ENCODE results near the gene SH2D1B.
A peak's percentile ranks its signal among the peaks of the same experiment; 100 is the strongest.

Gene SH2D1B

DNA sequence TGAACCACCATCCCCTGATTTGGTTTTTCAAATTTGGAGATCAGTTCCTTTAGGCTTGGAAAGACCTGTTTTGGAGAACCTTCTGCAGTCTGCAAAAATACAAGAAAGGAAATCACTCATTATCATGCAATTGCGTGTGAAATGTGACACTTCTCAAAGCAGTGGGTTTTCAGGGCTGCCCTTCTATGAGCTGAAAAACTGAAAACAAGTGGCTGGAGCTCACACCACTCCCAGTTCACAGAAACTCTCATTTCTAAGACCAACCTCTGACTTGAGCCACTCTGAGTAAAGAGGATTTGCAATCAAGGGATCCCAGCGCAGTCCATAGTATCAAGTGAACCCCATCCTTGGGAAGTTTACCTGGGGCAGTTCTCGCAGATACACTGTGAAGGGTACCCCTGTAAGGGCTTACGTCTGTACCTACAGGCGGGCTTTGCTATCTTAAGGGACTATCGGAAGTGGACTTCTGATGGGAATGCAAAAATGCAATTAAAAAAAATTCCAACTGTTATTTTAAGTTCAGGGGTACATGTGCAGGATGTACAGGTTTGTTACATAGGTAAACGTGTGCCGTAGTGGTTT, 12.8 kb downstream of the SH2D1B start:
- no peak for DNase-seq

DNA sequence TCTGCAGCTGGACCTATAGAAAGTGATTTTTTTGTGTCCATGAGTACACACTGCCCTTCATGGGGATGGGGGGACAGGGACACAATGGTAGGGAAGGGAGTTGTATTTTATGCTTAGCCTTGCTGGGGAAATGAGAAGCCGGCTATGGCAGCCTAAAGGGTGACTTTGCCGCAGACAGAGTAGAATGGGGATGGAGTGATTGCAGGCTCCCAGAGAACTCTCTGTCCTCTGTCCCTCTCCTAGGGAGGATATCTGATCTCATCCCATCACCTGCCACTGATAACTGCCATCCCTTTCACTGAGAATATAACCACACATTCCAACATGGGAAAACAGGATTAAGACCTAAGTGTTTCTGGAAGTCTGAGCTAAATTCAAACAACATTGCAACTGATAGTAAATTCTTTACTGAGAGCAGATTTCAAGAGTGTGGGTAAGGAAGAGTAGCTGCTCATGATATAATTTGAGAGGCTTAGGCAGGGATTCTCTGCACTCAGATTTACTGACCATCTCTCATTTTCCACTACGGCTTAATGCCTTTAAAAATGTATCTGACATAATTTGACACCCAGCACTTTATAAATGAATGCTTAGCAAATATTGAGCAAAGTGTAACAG, 13.9 kb downstream of the SH2D1B start:
- DNase-seq, result no peak

DNA sequence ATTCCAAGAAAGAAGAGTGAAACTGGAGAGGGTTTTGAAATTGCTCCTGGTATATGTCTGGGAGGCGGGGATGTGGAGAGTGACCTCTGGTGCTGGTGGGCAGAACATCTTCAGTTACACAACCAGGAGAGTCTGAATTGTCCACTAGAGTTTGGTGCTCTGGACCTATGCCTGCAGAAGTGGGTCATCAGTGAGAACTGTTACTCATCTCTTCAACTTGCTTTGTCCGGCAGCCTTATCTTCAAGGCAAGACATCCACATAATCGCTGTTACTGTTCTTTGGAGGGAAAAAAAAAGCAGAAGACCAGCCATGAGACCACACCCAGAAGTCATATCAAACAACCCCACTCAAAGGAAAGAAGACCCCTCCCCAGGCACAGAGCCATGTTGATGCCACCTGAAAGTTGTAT, 14.9 kb downstream of the SH2D1B start:
- DNase-seq, result no peak

DNA sequence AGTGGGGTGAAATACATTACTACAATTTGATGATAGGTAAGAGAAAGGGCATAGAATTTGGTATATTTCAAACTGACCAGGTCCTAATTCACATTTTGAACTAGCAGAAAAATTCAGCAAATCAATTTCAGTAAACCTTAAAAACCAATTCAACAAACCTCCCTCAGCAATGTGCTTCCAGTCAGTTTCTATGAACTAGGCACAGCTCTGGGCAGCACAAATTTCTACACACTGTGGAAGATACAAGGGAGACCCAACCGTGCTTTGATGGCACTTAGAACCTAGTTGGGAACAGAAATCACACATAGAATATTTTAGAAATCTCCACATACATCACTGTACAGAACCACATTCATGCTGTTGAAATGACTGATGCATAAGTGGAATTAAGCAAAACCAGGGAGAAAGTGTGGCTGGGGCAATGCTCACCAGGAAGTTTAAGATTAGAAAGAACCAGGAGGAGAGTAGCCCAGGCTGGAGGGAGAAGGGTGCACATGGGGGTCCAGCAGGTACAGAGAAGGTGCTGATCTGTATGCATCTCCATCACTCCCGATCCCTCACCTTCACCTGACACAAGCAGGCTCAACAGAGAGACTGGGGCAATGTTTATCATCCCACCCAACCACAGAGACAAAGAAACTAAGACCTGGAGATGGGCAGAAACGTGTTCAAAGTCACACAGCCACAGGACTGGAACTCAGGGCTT, 15.6 kb downstream of the SH2D1B start:
- DNase-seq, result no peak

DNA sequence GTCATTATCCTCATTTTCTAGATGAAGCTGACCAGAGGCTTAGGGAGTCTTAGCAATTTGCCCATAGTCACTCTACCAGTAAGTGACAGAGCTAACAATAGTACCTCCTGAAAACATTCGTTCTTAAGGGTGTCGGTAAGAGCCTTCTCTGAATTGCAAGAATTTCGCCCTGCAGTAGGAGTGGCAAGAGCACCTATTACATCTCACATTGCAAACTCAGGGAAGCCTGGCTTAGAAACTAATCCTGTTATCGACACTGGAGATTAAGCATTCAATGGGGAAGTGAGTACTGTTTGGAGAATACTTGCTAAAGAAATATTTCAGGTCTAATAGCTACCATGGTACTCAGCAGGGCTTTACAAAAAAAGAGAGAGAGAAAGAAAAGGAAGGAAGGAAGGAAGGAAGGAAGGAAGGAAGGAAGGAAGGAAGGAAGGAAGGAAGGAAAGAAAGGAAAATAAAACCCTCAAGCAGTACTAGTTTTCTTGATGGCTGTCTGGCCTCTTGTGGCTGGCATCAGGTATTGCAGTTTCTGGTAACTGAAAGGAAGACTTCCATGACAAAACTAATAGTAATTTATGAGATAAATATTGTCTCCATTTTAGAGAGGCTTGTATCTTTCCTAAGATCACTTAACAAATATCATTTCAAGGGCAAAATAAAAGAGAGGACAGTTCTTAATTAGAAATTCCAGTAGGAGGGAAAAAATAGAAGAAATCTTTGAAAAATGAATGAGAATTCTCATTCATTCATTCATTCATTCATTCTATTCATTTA, 20.0 kb downstream of the SH2D1B start:
- peak in 13 of 51 donors; percentile 1 to 41 (median 12) for DNase-seq

DNA sequence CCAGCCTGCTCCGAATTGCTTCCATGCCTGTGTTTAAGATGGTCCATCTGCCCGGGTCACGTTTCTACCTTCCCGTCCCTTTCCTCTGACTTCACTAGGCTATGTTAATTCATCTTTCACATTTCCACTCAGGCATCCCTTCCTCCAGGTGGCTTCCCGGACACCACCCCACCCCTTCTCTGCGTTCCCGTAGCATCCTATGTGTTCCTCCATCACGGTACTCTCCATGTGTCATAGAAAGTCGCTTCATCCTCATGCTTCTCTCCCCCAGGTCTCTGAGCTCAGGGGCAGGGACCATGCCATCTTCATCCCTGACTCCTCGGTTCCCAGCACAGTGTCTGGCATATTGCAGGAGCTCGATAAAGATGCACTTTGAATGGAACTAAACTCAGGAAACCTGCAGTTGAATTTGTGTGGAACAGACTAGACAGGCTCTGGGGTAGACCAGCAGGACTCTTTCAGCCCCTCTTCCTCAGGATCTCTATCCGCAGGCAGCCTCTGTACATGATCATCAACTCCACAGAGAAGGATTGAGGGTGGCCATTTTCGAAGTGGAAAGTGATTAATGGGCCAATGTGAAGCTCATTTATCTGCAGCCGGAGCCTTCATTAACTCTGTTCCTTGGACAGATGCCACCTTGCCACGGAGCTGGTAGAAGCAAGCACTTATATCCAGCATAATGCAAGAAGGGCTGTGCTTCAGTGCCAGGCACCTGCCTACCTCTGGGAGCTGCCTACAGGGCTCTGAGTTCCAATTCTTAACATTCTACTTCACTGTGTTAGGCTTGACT, 21.3 kb downstream of the SH2D1B start:
- no peak for DNase-seq

DNA sequence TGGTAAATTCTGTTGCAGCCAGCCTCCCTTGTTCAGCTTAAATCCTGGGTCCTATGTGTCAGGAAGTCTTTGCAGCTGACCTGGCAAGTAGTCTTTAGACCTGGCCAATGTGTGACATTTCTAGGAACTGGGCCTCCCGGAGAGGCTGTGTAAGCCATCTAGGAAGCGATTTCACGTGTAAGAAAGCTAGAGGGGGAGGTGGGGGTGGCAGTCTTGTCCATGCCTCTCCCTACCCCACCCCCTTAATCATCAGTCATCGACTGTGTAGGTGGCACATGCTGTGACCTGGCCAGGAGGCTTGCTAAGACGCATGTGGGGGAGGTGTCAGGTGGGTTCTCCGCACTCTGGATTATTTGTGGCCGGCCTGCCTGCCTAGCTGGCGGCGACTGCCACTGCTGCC, 22.0 kb downstream of the SH2D1B start:
- DNase-seq, result no peak

DNA sequence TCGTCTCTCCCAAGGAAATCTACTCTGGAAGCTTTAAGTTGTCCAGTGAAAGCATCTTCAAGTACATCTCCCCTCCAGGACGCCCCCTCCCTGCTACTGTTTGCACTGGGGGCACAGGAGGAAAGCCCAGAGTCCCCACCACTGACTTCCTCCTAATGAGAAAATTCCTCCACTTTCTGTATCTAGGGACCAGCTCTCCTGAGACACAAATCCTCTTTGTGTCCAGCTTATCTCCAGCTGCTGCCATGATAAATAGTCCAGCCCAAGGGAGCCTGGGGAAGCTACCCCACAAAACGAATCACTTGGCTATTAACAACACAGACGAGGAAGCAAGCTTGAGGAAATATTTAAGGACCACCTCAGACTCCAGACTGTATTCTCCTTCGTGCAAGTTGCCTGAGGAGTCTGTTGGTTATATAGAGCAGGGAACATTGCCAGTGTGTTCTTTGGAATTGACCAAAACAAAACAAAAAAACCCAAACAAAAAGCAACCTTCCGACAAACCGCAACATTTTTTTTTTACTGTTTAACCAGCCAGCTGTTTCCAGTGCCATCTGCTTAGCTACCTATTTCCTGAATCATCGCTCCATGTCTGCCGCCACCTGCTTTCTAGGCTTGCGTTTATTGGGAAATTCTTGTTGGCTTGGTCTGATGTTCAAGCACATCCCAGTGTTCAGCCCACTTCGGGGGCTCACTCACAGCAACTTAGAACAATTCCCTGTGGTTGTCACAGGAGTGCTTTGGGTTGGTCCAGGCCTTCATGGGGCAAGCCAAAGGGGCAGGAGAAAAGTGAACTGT, 22.7 kb downstream of the SH2D1B start:
- DNase-seq, result no peak

DNA sequence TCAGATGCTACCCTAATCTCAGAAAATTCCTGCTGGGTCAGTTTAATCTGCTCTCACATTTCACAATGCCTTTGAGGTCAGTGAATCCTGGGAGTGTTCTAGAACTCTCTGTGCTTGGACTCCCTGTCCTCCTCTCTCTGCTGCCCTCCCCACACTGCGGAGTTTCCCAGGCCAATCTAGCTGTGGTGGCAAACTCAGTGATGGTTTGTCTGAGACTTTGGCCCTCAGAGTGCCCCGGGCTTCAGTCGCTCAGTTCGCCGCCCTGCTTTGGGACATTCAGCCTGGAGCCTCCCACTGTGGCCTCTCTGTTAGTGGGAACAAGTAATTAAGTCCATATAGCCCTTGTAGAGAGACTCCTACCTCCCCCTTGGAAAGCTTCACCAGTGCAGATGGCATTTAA, 23.3 kb downstream of the SH2D1B start:
- no peak for DNase-seq

DNA sequence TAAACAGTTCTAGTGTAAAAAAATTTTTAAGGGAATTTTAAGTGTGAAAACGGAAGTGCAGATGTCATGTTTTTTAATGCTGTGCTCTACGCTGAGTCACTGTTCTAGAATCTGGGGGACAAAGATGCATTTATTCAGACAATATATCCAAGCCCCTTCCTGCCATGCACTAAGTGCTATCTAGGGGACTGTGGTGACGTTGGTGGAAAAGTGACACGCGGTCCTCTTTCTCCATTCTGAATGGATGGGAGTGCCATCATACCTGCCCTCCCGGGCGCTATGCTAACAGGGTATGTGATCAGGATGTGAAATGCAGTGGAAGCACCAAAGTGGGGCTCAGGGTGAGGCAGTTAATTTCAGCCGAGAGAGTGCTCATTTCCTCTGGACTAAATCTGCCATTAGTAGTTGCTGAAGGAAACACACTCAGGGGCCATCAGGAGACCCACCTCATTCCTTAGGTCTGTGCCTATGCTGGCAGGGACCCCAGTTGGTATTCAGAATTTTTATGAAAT, 23.8 kb downstream of the SH2D1B start:
- DNase-seq, result no peak

DNA sequence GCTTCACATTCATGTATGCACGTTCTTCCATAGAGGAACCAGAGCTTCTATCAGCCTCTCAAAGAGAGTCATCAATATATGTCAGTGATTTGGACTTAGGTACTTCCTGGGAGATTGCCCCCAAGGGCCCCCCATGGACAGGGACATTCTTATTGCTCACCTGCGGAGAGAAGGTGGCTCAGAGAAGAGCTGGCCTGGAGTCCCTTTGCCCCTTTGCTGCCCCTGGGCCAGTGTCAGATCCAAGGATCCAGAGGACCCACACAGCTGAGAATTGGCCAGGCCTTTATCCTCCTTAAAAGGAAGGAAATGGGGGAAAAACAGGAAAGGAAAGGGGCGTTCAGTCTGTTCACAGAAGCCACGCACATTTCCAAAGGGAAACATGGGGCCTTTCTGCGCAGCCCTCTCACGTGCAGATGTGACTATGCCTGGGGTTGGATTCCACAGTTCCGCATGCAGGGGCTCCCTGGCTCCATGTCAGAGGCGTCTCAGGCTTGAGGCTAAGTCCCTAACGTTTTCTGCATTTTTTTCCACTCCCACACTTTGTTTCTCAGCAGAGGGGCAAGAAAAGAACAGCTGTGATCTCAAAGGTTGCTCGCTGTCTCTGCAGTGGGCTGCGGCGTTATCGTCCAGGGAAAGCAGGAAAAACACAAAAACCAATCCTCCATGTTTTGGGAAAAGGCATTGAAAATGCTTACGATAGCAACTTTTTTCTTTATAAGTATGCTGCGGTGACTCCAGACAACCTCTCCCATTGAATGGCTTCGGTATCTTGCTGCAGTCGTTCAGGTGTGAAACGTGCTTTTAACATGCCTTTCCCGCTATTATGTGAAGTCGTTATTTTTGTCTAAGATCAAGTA, 24.5 kb downstream of the SH2D1B start:
- no peak for DNase-seq

DNA sequence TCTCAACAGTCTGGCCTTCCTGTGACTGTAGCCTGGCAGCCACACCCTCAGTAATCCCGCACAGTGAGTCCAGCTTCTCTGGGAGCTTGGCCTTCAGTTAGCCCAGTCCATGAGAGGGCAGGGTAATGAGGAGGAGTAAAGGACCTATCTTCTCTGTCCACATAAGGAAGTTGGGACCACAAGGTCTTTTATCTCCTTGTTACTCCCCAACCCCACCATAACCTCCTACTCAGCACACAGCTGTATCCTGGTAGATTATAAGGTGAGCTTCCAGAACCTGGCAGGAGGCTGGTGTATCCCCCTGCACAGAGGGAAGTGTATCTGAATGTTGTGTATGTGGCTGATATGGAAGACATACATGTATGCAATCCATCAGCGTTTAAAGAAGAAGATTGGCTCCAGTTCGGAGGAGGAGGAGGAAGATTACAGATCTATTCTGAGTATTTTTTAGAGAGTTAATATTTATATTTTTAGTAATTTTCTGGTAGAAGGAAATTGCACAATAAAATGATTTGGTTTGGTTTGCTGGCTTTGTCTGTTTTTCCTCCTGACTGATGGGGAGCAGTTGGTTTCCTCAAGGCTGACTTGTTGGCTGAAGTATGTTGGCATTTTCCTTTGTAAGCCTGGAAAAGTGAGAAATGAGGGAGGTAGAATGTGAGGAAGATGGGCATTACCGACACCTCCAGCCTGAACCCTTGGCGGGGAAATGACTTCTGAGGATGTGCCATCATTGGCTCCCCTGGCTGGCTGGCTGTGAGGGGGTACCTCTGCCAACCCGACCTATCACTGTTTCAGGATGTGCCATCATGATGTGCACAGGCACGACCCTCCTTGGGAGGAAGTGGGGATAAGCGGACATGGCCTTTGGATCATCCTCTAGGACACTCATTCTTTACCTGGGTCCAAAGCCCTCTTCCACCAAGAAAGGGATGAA, 25.4 kb downstream of the SH2D1B start:
- DNase-seq, result no peak

DNA sequence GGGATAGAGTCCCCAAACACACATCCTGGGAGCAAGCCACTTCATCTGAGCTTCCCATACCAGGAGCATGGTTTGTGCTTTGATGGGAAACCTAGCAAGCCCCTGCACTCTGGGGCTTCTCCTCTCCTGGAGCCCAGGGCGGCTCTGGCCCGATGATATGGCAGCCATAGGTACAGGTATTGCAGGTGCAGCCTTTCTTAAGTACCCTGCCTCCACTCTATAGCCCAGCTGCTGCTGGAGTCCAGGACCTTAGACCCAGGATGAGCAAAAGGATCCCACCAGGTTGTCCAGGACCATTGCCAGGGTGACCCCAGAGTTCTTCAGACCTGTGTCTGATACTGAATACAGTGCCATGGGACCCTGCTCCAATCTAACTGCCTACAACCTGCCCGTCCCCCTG, 26.2 kb downstream of the SH2D1B start:
- no peak for DNase-seq

DNA sequence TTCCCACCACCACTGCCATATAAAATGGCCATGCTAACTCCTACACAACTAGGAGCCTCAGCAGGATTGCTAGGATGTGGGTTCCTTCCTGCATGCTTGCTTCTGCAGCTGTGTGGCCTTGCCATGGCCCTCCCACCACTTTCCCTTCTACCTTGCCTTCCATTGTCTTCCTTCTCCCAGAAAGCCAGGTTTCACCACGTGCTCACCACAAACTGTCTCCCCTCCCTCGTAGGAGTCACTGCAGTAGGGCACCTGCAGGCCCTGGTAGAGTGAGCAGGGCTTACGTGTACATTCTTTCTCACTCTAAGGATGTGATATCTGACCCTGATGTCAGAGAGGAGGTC, 26.7 kb downstream of the SH2D1B start:
- no peak for DNase-seq

DNA sequence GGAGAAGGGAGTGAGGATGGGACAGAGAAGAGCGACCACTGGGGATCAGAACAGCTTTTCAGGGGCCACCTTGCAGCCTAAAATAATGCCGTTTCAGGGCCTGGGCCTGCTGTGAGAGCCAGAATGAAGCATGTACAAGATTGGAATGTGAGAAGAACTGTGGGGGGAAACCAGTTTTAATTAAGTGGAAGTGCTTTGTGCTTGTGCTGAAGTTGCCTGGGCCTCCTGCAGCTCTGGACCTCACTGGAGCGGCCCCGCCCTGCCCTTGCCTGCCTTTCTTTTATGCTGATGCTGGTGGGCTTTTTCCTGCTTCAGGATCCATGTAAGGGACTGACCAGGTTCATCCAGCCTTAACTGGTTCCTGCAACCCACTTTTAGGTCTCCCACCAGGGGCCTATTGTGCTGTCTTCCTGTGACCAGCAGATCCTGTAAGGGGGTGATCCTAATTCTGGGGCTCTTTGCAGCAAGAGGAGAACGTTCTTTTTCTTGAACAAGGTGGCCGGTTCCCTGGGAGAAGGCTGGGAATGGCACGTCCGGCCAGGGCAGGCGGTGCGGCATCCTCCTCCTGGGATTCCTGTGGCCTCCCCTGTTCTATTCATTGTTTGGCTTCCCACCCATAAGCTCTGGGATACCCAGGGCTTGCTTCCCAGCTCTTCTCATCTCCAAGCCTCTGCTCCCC, 27.2 kb downstream of the SH2D1B start:
- no peak for DNase-seq

DNA sequence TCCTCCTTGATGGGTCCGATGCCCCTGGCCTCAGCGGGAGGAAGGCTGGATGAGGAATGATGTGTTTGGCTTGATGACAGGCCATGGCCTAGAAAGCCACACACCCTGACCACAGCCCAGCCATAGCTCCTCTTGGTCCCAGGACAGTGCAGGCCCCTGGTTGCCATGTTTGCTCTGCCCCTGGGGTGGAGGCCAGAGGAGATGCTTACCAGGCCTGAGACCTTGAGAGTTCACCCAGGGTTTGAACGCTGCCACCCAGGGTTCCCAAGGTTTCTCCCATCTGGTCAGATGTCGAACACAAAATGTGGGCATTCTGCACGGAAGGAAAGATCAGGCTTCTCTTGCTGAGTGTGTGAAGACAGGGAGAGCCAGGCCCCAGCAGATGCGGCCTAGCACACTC, 27.8 kb downstream of the SH2D1B start:
- DNase-seq, result no peak

DNA sequence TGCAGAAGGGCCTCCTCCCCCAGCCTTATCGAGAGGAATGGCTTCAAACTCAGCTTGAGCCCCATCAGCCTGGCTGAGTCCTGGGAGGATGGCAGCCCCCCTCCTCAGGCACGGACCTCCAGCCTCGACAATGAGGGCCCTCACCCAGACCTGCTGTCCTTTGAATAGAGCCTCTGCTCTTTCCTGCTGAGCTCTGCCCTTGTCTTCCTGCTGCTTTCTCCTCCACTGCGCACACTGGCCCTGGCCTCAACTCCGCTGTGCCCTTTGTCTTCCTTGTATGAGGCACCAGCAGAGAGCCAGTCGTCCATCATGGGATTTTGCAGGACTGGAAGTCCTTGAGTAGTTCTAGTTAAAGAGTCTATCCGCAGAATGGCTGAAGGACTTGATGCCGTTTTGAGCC, 28.4 kb downstream of the SH2D1B start:
- DNase-seq, result no peak

DNA sequence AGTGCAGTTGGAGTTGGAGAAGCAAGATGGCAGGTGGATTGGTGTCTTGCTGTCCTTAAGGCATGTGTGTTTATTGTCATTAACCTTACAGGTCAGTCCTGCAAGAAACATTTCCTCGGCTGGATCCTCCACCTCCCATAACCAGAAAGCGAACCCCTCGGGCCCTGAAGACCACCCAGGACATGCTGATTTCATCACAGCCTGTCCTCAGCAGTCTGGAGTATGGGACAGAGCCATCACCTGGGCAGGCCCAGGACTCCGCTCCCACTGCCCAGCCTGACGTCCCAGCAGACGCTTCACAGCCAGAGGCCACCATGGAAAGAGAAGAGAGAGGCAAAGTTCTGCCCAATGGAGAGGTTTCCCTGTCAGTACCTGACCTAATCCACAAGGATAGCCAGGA, 28.8 kb downstream of the SH2D1B start:
- no peak for DNase-seq

All from hypothalamus (tissue), 51 donors.